Urinary bladder (tissue), 4 donors: Measurements from ENCODE around the gene NETO1. TPM values are rescaled to one million over a fixed set of nuclear protein-coding genes. Genes with fewer than 3 reads are reported as not detected.
A peak's percentile ranks its signal among the peaks of the same experiment; 100 is the strongest.

Source experiments
- DNase-seq: peaks from one replicate; pipeline ENCODE4 v3.0.0-alpha.2; 2015; ENCODE audit errors: extremely low spot score
- H3K27ac ChIP-seq: one replicate; pipeline ENCODE4 v1.5.1; 2013; ENCODE audit warnings: low read depth, mild to moderate bottlenecking, moderate library complexity
- H3K36me3 ChIP-seq: one replicate; pipeline ENCODE4 v1.6.1; 2013; ENCODE audit warnings: mild to moderate bottlenecking, moderate library complexity; ENCODE audit not compliant: insufficient read depth
- H3K4me1 ChIP-seq: one replicate; pipeline ENCODE4 v1.6.1; 2013; ENCODE audit warnings: mild to moderate bottlenecking, moderate library complexity; ENCODE audit not compliant: insufficient read depth
- H3K4me3 ChIP-seq: one replicate; pipeline ENCODE4 v1.5.1; 2013; ENCODE audit warnings: low read depth, low read length
- WGBS: extraction: QIAGEN DNeasy Blood & Tissue Kit; methylation state at CpG from one replicate; pipeline ENCODE4 v1.1.7; 2013; 5-methylcytosine and 5-hydroxymethylcytosine counted together
- polyA plus RNA-seq: library from polyadenylated mRNA; stranded (reverse); fragments of 200-250 nt; gene quantifications from one replicate; pipeline ENCODE4 v1.2.3, GENCODE V29; 2013
- small RNA-seq: library from RNA; depleted of rRNA; stranded (forward); fragments of <200 nt; gene quantifications from one replicate; pipeline ENCODE3, GENCODE V24; 2014
- total RNA-seq: library from RNA; depleted of rRNA; stranded (reverse); fragments of >200 nt; gene quantifications from one replicate; pipeline ENCODE4 v1.2.3, GENCODE V29; 2014
- donor health status: healthy with polysubstance abuse.
- donor health status: healthy.

NETO1 gene
- total and polyA plus RNA-seq, 2 donors = 0.96 to 2.4 TPM

DNA sequence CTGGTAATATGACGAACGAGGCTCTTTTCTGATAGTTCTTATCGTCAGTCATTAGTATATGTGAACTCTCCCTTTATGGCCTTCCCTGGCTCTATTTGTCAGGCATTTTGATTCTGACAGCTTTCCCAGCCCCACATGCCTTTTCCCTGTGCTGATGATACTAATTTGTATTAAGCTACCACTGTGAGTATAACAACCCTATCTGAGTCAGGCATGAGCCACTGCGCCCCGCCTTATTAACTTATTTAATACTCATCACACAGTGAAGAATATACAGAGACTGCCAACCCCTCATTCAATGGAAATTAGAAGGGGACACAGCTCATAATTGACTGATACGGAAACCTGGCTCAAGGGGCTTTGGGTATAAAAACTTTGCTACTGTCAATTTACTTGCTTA is 140.0 kb downstream of the NETO1 start:
- Histone ChIP-seq H3K4me3 (no peak overlapping the region), H3K36me3 (no peaks in the 10 kb centered on the region), H3K4me1 (no peaks in the 10 kb centered on the region), H3K27ac (no peak overlapping the region)
- no peak for DNase-seq
- 95% methylated on average over 6 of the region's 6 CpGs for WGBS

- DNase-seq = no peak
- H3K4me3 ChIP-seq = no peak overlapping the region
- H3K27ac ChIP-seq = no peak overlapping the region
- H3K36me3 ChIP-seq = no peaks in the 10 kb centered on the region
- no peaks in the 10 kb centered on the region for H3K4me1 ChIP-seq
- 91% methylated on average over 5 of the region's 5 CpGs for WGBS
Measured at GRCh38 chr18:72727038-72727655, 140.6 kb downstream of the NETO1 start.

GRCh38 chr18:72726201-72726600 is 141.6 kb downstream of the NETO1 start:
- WGBS = 89% methylated on average over 4 of the region's 4 CpGs

DNA sequence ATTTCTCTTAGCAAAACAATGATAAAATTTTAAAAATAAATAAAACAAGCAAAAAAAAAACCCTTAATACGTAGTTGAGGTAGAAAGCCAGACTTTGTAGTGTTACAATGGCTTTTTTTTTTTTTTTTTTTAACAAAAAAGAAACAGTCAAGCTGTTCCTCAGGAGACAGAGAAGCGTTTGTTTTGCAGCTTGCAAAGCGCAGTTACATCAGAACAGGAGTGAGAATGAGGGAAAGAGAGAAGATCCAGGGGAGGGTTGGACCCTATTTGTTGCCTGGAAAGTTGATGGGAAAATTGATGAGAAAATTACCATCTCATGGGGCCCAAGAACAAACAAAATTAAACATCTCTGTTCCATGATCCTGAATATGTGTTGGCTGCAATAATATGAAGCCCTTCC is 146.5 kb downstream of the NETO1 start:
- no peak for DNase-seq
- Histone ChIP-seq H3K27ac (no peak overlapping the region), H3K4me3 (no peak overlapping the region), H3K36me3 (no peaks in the 10 kb centered on the region), H3K4me1 (no peaks in the 10 kb centered on the region)
- 57% methylated on average over 3 of the region's 3 CpGs for WGBS

More at GRCh38 chr18:72726201-72726600, 141.6 kb downstream of the NETO1 start:
- DNase-seq = no peak
- Histone ChIP-seq H3K27ac (no peak overlapping the region), H3K36me3 (no peaks in the 10 kb centered on the region), H3K4me1 (no peaks in the 10 kb centered on the region), H3K4me3 (no peak overlapping the region)

DNA sequence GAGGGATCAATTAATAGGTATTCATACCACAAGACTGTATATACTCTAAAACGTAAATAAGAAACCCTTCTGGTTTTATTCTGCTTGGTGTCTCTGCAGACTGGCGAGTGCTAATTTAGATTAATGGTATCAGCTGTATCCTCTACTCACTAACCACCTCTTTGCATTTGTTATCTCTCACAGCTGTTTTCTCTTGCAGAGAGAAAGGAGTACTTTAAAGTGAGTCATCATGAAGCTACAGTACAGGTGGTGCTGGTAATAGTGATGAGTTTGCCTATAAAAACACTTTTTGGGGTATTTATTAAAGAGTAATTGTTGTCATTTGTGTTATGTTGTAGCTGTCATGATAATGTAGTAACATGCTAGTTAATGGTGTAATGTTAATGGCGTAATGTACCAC is 147.7 kb downstream of the NETO1 start:
- H3K27ac ChIP-seq = no peak overlapping the region
- no peaks in the 10 kb centered on the region for H3K4me1 ChIP-seq
- 43% methylated on average over 3 of the region's 3 CpGs for WGBS
- no peak for DNase-seq
- no peaks in the 10 kb centered on the region for H3K36me3 ChIP-seq
- no peak overlapping the region for H3K4me3 ChIP-seq

DNA sequence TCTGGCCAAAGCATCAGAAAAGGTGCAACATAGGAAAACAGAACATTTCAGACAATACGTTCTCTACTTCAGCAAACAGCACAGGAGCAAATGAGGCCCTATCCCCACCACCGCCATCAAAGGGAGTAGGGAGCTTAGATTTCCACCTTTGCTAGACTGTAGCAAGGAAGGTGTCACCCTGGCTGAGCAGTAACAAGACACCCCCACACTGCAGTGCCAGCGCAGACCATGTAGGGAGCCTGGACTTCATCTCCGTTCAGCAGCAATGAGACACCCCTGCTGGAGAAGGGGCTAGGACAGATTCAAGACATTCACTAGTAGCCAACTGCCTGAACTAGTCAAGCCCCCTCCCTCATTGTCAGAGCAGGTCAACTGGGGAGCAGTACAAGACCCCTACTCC is 163.6 kb downstream of the NETO1 start:
- no peaks in the 10 kb centered on the region for H3K36me3 ChIP-seq
- no peak for DNase-seq
- H3K4me3 ChIP-seq = no peak overlapping the region
- no peak overlapping the region for H3K27ac ChIP-seq
- 87% methylated on average over 4 of the region's 4 CpGs for WGBS
- H3K4me1 ChIP-seq = no peaks in the 10 kb centered on the region

- Histone ChIP-seq H3K36me3 (no peaks in the 10 kb centered on the region), H3K4me1 (no peaks in the 10 kb centered on the region), H3K4me3 (no peak overlapping the region), H3K27ac (no peak overlapping the region)
- WGBS = 7% methylated on average over 1 of the region's 1 CpG
- peak; percentile 8 for DNase-seq
Measured at GRCh38 chr18:72700961-72701710, 166.7 kb downstream of the NETO1 start.

DNA sequence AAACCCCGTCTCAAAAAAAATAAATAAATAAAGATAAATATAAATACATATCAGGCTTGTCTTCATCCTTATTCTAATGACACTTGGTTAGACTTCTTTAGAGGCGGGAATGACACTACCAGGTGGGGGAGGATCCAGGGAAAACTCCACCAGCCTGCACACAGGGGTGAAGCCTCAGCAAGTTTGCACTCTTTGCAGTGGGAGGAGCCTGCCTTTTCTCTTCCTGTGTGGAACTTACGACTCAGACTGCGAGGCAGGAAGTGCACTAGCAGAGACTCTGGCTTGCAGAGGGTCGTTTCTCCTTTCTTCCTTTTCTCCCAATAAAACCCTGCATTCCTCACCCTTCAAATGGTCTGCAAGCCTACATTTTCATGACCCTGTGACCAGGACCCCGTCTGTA is 170.1 kb downstream of the NETO1 start:
- WGBS = 56% methylated on average over 6 of the region's 6 CpGs
- H3K36me3 ChIP-seq = no peaks in the 10 kb centered on the region
- DNase-seq = no peak
- no peak overlapping the region for H3K4me3 ChIP-seq
- no peaks in the 10 kb centered on the region for H3K4me1 ChIP-seq
- no peak overlapping the region for H3K27ac ChIP-seq

DNA sequence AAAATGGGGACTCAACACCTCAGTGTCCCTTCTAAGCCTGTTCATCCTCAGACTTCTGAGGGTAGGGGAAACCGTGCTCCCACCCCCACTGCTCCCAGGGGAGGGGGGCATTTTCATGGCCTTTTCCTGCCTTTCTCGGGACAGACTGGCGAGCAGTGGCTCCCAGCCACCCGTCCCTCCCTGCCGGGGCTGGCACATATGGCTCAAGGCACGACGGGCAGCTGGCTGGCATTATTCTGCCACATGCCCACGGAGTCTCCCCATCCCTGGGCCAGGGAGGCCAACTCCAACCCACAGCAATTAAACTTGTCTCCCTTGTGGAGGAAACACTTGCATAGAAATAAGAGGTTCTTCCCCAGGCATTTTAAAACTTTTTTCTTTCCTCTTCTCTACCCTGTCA is 175.2 kb downstream of the NETO1 start:
- no peaks in the 10 kb centered on the region for H3K4me1 ChIP-seq
- H3K4me3 ChIP-seq = no peak overlapping the region
- no peak overlapping the region for H3K27ac ChIP-seq
- 26% methylated on average over 8 of the region's 8 CpGs for WGBS
- H3K36me3 ChIP-seq = no peaks in the 10 kb centered on the region
- no peak for DNase-seq

Small RNA genes within 50 kb of the gene (small RNA-seq; reads per million reads assigned to genes)
- gene MIR548AV (not detected), gene RNA5SP460 (0.12 reads per million)
